ENCODE data around the gene USP25.

DNA sequence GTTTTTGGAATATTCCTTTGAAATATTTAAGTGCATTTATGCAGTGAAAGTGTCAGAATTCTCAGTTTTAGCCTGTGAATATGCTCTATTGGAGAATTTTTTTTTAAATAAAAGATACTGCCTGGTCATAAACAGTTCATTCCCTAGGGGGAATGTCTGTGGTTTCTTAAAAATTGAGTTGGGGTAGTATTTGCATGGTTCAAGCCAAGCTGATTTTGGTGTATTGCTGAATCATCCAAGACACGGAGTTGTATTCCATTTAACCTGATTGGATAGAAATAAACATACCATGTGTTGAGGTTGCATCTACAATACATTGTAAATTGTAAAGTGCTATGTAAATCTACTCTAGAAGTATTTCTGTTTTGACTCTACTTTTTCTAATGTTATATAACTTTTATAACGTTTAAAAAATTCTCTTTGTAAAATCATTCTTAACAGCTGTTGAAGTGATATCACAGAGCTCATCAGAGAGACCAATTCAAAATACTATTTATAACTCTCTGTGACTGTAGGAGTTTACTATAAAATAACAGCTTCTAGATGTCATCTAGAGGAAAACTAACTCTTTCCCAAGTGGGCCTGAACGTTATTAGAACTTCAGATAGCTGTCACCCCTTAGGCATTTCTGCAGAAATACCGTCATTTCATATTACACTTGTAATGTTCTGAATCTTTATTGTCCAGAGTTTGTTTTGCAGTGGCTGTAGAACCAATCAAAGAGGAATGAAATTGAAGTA, 199.1 kb downstream of the USP25 start:
- TF ChIP-seq EZH2 (IDR thresholded peaks at IDR 0.05; ENCODE audit: borderline replicate concordance, low read depth, low read length, severe bottlenecking), result no peak
- TF ChIP-seq, protein P1, sequence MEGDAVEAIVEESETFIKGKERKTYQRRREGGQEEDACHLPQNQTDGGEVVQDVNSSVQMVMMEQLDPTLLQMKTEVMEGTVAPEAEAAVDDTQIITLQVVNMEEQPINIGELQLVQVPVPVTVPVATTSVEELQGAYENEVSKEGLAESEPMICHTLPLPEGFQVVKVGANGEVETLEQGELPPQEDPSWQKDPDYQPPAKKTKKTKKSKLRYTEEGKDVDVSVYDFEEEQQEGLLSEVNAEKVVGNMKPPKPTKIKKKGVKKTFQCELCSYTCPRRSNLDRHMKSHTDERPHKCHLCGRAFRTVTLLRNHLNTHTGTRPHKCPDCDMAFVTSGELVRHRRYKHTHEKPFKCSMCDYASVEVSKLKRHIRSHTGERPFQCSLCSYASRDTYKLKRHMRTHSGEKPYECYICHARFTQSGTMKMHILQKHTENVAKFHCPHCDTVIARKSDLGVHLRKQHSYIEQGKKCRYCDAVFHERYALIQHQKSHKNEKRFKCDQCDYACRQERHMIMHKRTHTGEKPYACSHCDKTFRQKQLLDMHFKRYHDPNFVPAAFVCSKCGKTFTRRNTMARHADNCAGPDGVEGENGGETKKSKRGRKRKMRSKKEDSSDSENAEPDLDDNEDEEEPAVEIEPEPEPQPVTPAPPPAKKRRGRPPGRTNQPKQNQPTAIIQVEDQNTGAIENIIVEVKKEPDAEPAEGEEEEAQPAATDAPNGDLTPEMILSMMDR (IDR thresholded peaks at IDR 0.05; ENCODE audit: borderline replicate concordance, extremely low read depth, low read length, poor library complexity, severe bottlenecking), result no peak

Measured in DND-41 (cell line).